8988T (cell line): ENCODE data around the gene TMEM185A.
"Not testable (repeated sequence)": the region's sequence is repeated elsewhere in the genome, so short reads cannot be mapped to it uniquely, and the experiment has no call there.

ENCODE experiments used
- DNase-seq: peaks from one replicate; pipeline ENCODE4 v3.0.0; 2011

TMEM185A gene

GRCh38 chrX:149619662-149620061 lies 11.9 kb downstream of the TMEM185A start:
- DNase-seq: not testable (repeated sequence)

GRCh38 chrX:149618871-149619270 lies 12.7 kb downstream of the TMEM185A start:
- no peak for DNase-seq

DNA sequence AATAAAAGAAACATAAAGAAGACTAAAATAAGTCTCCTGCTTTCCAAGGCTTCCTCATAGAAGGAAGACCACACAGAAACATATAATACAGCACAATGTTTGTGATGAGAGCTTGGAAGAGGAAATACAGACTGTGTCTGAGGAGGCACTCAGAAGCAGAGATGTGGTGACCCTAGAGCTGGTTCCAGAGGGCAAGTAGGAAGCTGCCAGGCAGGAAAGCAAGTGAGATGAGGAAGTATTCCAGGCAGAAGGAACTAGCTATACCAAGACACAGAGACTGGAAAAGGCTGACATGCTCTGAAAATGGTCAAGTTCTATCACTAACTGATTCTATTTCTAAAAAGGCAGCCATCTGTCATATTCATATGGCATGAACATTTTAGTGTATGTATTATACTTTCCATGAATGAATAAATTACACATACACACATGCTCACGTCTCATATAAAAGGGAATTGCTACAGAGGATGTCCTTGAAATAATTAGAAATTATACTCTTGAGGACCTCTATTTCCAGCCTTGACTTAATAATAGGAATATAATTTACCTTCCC lies 19.9 kb downstream of the TMEM185A start:
- DNase-seq: no peak

- no peak for DNase-seq
These were observed 21.1 kb downstream of the TMEM185A start for GRCh38 chrX:149610511-149610910.

DNA sequence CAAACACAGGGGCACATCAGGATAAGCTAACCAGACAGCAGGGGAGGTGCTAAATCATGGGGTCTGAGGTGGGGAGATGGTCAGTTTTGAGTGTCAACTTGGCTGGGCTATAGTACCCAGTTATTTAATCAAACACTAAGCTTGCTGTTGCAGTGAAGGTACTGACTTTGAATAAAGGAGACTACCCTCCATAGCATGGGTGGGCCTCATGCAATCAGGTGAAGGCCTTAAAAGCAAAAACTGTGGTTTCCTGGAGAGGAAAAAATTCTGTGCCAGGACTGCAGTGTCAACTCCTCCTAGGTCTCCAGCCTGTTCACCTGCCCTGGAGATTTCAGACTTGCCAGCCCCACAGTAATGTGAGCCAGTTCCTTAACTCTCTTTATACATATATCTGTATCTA lies 23.9 kb downstream of the TMEM185A start:
- DNase-seq: no peak

DNA sequence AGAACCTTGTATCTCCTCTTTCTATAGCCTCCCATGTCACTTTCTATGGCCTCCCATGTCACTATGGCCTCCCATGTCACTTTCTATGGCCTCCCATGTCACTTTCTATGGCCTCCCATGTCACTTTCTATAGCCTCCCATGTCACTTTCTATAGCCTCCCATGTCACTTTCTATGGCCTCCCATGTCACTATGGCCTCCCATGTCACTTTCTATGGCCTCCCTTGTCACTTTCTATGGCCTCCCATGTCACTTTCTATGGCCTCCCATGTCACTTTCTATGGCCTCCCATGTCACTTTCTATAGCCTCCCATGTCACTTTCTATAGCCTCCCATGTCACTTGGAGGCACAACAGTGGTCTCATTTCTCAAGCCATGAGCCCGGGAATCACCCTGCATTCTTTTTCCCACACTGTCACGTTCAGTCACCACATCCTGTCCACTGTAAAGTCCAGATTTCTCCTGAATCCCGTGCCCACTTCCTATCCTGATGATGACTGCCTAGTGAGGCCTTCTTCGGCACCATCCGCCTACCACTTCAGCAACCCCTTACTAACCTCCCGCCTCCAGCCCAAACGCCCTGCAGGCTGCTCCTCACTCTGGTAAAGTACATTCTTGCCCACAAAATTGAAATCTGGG lies 26.2 kb downstream of the TMEM185A start:
- not testable (repeated sequence) for DNase-seq

DNA sequence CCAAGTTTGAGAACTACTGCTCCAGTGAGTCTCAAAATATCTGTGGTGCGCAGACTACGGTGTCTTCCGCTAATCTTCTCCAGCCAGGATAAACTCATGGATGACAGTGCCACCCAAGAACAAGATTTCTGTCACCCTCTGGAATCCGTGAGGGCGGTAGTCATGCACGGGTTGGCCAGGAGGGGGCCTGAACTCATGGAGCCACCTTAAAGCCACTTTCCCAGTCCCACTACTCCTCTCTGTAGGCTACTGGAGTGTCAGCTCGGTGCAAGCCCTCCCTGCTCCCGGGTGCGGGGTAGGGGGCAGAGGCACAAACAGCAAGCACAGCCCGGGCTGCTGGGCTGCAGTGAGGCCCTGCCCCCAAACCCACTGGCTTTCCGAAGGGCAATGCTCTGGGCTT lies 33.0 kb downstream of the TMEM185A start:
- not testable (repeated sequence) for DNase-seq

DNA sequence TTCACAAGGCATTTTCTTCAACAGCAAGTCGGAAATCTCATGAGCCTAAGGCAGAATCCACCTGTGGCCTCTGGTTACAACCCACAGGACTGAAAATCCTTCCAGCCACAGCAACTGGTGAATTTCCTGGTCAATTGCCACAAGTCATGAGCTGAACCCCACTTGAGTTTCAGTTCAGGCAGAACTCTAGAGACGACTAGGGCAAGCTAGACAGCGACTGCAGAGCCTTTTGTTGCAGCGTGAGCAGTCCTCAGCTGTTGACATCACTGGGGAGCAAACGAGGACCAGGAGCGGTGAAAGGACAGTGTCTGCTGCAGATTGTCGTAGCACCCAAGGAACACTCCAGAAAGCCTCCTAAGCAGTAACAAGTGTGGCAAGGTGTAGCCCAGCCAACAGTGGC lies 35.6 kb downstream of the TMEM185A start:
- DNase-seq: not testable (repeated sequence)

DNA sequence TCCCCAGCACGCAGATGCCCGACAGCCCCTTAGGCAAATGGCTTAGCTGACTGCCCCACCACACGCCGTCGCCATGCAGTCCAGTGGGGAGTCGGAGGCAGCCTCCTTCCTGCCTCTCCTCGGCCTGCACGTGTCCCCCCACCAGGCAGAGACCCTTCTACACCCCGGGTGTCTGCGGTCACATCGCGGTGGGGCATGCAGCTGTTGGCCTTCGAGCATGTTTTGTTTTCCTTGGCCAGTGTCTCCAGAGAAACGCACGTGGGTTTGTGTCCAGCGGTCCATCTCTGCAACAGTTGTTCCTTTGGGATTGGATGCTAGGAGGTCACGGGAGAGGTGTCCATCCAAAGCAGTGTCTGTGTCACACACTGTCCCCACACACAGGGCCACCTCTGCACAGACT lies 36.4 kb downstream of the TMEM185A start, which contains the start of gene HSFX2:
Gene HSFX2, minus strand, starts transcription at position 101 of the 400 bp plus-strand sequence. CDS start 614 bp downstream, outside the sequence.
- not testable (repeated sequence) for DNase-seq

DNA sequence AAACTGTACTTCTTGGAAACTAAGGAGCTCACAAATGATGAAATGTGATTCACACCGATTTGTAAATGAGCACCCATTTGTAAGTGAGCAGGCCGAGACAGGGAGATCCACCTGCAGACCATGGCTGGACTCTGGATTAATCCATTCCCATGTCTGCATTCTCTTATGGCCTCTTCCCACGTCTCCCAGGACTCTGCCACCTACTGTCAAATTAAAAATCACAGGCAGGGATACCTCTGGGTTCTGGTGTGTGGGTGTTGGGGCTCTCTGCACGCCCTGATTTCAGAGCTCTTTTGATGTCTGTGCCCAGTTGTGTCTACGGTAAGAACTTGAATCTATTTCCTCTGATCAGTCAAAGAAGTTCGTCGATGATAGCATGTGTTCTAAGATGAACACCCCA lies 40.6 kb downstream of the TMEM185A start:
- not testable (repeated sequence) for DNase-seq

GRCh38 chrX:149587359-149587758 lies 44.2 kb downstream of the TMEM185A start, which contains the start of gene MAGEA9B:
MAGEA9B (minus strand) TSS chrX:149587459; CDS start chrX:149583179, 4,280 bp downstream.
- DNase-seq: not testable (repeated sequence)

DNA sequence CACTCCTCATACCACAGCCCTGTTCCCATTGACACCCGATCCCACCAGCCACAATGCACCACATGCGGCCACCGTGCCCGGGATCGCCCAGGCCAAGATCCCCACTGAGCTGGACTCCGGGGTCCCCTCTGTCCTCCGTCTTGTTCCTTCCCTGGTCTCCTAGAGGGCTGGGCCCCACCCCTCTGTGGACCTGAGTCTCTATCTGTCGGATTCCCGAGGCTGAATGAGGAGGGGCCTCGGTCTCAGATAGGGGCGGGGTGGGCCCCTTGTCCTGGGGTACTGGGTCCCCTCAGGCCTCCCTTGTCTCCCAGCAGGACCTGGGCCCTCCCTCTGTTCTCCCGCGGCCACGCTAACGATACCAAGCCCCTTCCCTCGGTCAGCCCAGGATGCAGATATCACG lies 46.0 kb downstream of the TMEM185A start:
- not testable (repeated sequence) for DNase-seq

GRCh38 chrX:149573456-149573855 lies 58.1 kb downstream of the TMEM185A start:
- DNase-seq: not testable (repeated sequence)

DNA sequence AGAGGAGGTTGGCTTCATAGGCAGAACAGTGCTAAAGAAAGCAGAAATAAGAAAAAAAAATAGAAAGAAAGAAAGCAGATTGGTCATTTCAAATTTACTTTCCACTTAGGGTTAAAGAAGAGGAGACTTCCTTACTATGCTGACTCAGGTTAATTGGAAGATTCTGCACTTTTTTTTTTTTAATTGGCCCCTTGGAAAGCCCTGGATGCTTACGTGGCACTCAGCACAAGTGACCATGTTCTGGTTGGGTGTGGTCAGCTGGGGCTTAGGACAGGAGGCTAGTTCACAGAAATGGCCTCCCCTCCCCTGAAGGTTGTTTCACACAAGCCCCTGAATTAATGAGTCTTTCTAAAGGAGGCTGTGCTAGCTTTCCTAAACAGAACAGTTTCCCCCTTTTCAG lies 58.8 kb downstream of the TMEM185A start:
- DNase-seq: no peak

DNA sequence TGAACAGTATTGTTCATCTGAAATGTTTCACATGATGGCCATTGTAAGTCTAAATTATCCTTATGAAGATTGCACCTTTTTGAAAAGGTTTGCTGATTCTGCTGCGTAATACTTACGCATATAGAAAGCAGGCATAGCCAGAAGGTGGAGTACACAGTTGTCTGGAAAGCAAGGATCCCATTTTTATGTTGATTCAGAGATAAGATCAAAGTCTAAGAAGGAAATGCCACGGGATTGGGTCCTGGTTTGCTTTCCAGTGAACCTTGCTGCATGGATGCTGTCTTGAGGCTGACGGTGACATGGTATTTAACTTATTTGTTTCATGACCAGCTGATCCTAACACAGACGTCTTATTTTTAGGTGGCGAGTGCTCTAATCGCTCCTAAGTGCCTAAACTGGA lies 59.8 kb downstream of the TMEM185A start:
- no peak for DNase-seq

GRCh38 chrX:149570668-149571067 lies 60.9 kb downstream of the TMEM185A start:
- DNase-seq: no peak

DNA sequence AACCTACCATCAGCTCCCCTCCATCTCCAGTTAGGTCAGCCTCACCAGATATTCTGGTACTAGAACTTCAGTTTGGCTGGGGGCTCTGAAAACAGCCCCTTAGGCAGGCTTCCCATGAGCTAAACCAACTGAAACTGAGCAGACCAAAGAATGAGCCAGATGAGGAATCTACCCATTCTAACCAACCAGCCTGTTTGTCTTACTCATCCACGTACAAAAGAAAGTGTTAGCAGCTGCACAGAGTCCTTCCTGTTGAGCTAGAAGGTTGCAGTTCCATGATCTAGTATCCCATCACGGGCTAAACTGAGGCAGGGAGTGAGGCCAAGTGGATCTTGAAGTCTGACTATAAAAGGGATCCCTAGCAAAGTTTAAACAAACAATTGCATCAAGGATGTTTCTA lies 61.8 kb downstream of the TMEM185A start:
- DNase-seq: no peak

DNA sequence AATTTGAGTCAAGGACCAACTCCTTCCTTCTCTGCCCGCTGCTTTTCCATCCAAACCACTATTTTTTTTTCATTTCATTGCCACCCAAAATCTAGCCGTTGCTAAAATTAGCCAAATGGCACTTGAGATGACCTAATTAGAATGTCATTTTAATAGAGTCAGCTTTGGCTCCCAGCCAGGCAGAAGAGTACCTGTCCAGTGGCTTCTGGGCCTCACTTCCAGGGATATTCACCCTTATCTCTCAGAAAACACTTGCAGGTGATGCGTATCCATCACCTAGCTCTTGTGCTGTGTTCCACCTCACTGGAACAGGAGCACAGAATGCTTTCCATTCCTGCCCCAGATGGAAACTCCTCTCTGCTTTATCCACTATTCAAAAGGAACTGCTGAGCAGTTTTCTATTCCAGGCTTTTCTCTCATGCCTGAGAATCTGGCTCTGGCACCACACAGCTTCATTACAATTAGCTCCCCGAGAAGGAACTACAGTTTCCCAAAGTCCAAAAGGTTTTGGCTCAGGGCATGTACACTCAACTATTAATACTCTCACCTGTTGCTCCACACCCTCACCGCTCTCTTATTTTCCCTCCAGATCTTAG lies 62.8 kb downstream of the TMEM185A start:
- no peak for DNase-seq

- no peak for DNase-seq
These were observed 63.8 kb downstream of the TMEM185A start for GRCh38 chrX:149567621-149568417.

- DNase-seq: no peak
These were observed 68.2 kb downstream of the TMEM185A start for GRCh38 chrX:149563359-149563758.

DNA sequence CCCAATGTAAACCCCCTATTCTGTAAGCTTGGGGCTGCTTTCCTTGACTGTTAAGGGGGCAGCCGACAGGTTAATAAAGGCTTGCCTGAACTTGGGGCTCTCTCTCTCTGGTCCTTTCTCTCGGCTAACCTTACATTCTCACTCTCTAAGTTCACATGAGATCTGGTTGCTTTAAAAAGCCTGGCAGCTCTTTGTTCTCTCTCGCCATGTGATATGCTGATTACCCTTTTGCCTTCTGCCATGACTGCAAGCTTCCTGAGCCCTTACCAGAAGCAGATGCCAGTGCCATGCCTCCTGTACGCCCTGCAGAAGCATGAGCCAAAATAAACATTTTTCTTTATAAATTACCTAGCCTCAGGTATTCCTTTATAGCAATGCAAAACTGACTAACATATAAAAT lies 76.3 kb downstream of the TMEM185A start:
- DNase-seq: not testable (repeated sequence)

GRCh38 chrX:149551939-149552248 lies 79.7 kb downstream of the TMEM185A start:
- DNase-seq: not testable (repeated sequence)

GRCh38 chrX:149551245-149551938 lies 80.2 kb downstream of the TMEM185A start:
- not testable (repeated sequence) for DNase-seq
